BLaER1 (cell line): ENCODE results near the gene FRMD4A.

Experiments used
- H3K27ac ChIP-seq: shearing (Covaris generic); formaldehyde crosslinking; 2 replicates; pipeline ENCODE4 v1.8.1; 2022
- H3K27me3 ChIP-seq: shearing (Covaris generic); formaldehyde crosslinking; 2 replicates; pipeline ENCODE4 v1.8.1; 2022
- H3K36me3 ChIP-seq: shearing (Covaris generic); formaldehyde crosslinking; 2 replicates; pipeline ENCODE4 v1.8.1; 2022
- H3K4me1 ChIP-seq: shearing (Covaris generic); formaldehyde crosslinking; 2 replicates; pipeline ENCODE4 v1.8.1; 2022
- H3K4me2 ChIP-seq: shearing (Covaris generic); formaldehyde crosslinking; 2 replicates; pipeline ENCODE4 v1.8.1; 2022
- H3K4me3 ChIP-seq: shearing (Covaris generic); formaldehyde crosslinking; 2 replicates; pipeline ENCODE4 v1.8.1; 2022
- H3K9ac ChIP-seq: shearing (Covaris generic); formaldehyde crosslinking; 2 replicates; pipeline ENCODE4 v1.8.1; 2022
- H3K9me3 ChIP-seq: shearing (Covaris generic); formaldehyde crosslinking; 2 replicates; pipeline ENCODE4 v1.8.1; 2022
- H4K20me1 ChIP-seq: shearing (Covaris generic); formaldehyde crosslinking; 2 replicates; pipeline ENCODE4 v1.8.1; 2022
- Cebpa-rat ChIP-seq: shearing (Covaris generic); IDR thresholded peaks from 2 replicates; pipeline ENCODE4 v1.8.1; 2022

Gene FRMD4A

GRCh38 chr10:13950543-13950939 lies 380.2 kb downstream of the FRMD4A start:
- Histone ChIP-seq H3K4me1 (no peaks in the 10 kb centered on the region), H3K4me2 (no peak overlapping the region), H3K4me3 (no peak overlapping the region), H4K20me1 (no peaks in the 10 kb centered on the region), H3K27me3 (no peaks in the 10 kb centered on the region), H3K9me3 (peaks cover 6% of the 10 kb centered on the region; the same call in 1 of the 2 replicates), H3K27ac (no peak overlapping the region), H3K9ac (no peak overlapping the region), H3K36me3 (no peaks in the 10 kb centered on the region)
- TF ChIP-seq Cebpa-rat: no peak

- Histone ChIP-seq H3K4me1 (no peaks in the 10 kb centered on the region), H3K27me3 (no peaks in the 10 kb centered on the region), H3K9ac (no peak overlapping the region), H3K27ac (no peak overlapping the region), H3K4me2 (no peak overlapping the region), H3K4me3 (no peak overlapping the region), H4K20me1 (no peaks in the 10 kb centered on the region), H3K9me3 (peaks cover 6% of the 10 kb centered on the region; the same call in 1 of the 2 replicates), H3K36me3 (no peaks in the 10 kb centered on the region)
- no peak for TF ChIP-seq Cebpa-rat
Measured at GRCh38 chr10:13949844-13950542, 380.7 kb downstream of the FRMD4A start.

- Histone ChIP-seq H3K4me2 (no peak overlapping the region), H3K9ac (no peak overlapping the region), H3K4me3 (no peak overlapping the region)
Measured at GRCh38 chr10:13946209-13946460, 384.6 kb downstream of the FRMD4A start.

GRCh38 chr10:13945390-13946208 lies 385.1 kb downstream of the FRMD4A start:
- Histone ChIP-seq H4K20me1 (no peaks in the 10 kb centered on the region), H3K9ac (no peak overlapping the region), H3K9me3 (no peaks in the 10 kb centered on the region), H3K4me3 (no peak overlapping the region), H3K27ac (no peak overlapping the region), H3K4me2 (no peak overlapping the region), H3K27me3 (no peaks in the 10 kb centered on the region), H3K4me1 (no peaks in the 10 kb centered on the region), H3K36me3 (no peaks in the 10 kb centered on the region)
- no peak for TF ChIP-seq Cebpa-rat

More at GRCh38 chr10:13946209-13946460, 384.6 kb downstream of the FRMD4A start:
- no peak for TF ChIP-seq Cebpa-rat
- no peaks in the 10 kb centered on the region for H3K4me1 ChIP-seq
- H4K20me1 ChIP-seq: no peaks in the 10 kb centered on the region
- H3K27ac ChIP-seq: no peak overlapping the region
- no peaks in the 10 kb centered on the region for H3K27me3 ChIP-seq
- H3K9me3 ChIP-seq: no peaks in the 10 kb centered on the region
- H3K36me3 ChIP-seq: no peaks in the 10 kb centered on the region

GRCh38 chr10:13944823-13945222 lies 385.9 kb downstream of the FRMD4A start:
- no peak for TF ChIP-seq Cebpa-rat
- no peak overlapping the region for H3K4me2 ChIP-seq
- H3K9ac ChIP-seq: no peak overlapping the region
- H3K4me3 ChIP-seq: no peak overlapping the region
- no peaks in the 10 kb centered on the region for H4K20me1 ChIP-seq
- no peaks in the 10 kb centered on the region for H3K9me3 ChIP-seq
- no peaks in the 10 kb centered on the region for H3K4me1 ChIP-seq
- no peaks in the 10 kb centered on the region for H3K36me3 ChIP-seq
- H3K27ac ChIP-seq: no peak overlapping the region
- H3K27me3 ChIP-seq: no peaks in the 10 kb centered on the region

- H3K36me3 ChIP-seq: no peaks in the 10 kb centered on the region
- no peak overlapping the region for H3K4me2 ChIP-seq
- TF ChIP-seq Cebpa-rat: no peak
- no peak overlapping the region for H3K4me3 ChIP-seq
- H3K4me1 ChIP-seq: no peaks in the 10 kb centered on the region
- no peak overlapping the region for H3K9ac ChIP-seq
- no peaks in the 10 kb centered on the region for H3K9me3 ChIP-seq
- H3K27ac ChIP-seq: no peak overlapping the region
- H4K20me1 ChIP-seq: no peaks in the 10 kb centered on the region
- no peaks in the 10 kb centered on the region for H3K27me3 ChIP-seq
Measured at GRCh38 chr10:13943735-13944398, 386.9 kb downstream of the FRMD4A start.

GRCh38 chr10:13942035-13942434 lies 388.7 kb downstream of the FRMD4A start:
- no peak overlapping the region for H3K4me2 ChIP-seq

GRCh38 chr10:13939391-13939790 lies 391.3 kb downstream of the FRMD4A start:
- Histone ChIP-seq H3K27me3 (no peaks in the 10 kb centered on the region), H3K27ac (no peak overlapping the region)

More at GRCh38 chr10:13942035-13942434, 388.7 kb downstream of the FRMD4A start:
- no peak overlapping the region for H3K9ac ChIP-seq
- H3K27ac ChIP-seq: no peak overlapping the region
- no peaks in the 10 kb centered on the region for H3K27me3 ChIP-seq
- H4K20me1 ChIP-seq: no peaks in the 10 kb centered on the region
- H3K9me3 ChIP-seq: no peaks in the 10 kb centered on the region
- no peak overlapping the region for H3K4me3 ChIP-seq
- no peak for TF ChIP-seq Cebpa-rat
- no peaks in the 10 kb centered on the region for H3K4me1 ChIP-seq
- no peaks in the 10 kb centered on the region for H3K36me3 ChIP-seq

GRCh38 chr10:13938950-13939349 lies 391.8 kb downstream of the FRMD4A start:
- no peak for TF ChIP-seq Cebpa-rat
- no peak overlapping the region for H3K4me2 ChIP-seq
- no peaks in the 10 kb centered on the region for H3K27me3 ChIP-seq
- H3K9ac ChIP-seq: no peak overlapping the region
- peaks cover 2% of the 10 kb centered on the region for H3K4me1 ChIP-seq
- H3K9me3 ChIP-seq: no peaks in the 10 kb centered on the region
- no peaks in the 10 kb centered on the region for H4K20me1 ChIP-seq
- no peak overlapping the region for H3K27ac ChIP-seq
- H3K4me3 ChIP-seq: no peak overlapping the region
- H3K36me3 ChIP-seq: no peaks in the 10 kb centered on the region

More at GRCh38 chr10:13939391-13939790, 391.3 kb downstream of the FRMD4A start:
- no peaks in the 10 kb centered on the region for H3K4me1 ChIP-seq
- no peaks in the 10 kb centered on the region for H4K20me1 ChIP-seq
- no peak for TF ChIP-seq Cebpa-rat
- H3K9ac ChIP-seq: no peak overlapping the region
- no peak overlapping the region for H3K4me3 ChIP-seq
- no peaks in the 10 kb centered on the region for H3K9me3 ChIP-seq
- no peaks in the 10 kb centered on the region for H3K36me3 ChIP-seq
- H3K4me2 ChIP-seq: no peak overlapping the region

- H3K4me1 ChIP-seq: peaks cover 15% of the 10 kb centered on the region
- H3K4me2 ChIP-seq: no peak overlapping the region
- H4K20me1 ChIP-seq: no peaks in the 10 kb centered on the region
- H3K27me3 ChIP-seq: no peaks in the 10 kb centered on the region
- no peak overlapping the region for H3K4me3 ChIP-seq
- no peaks in the 10 kb centered on the region for H3K9me3 ChIP-seq
- H3K27ac ChIP-seq: no peak overlapping the region
- no peak for TF ChIP-seq Cebpa-rat
- no peaks in the 10 kb centered on the region for H3K36me3 ChIP-seq
- no peak overlapping the region for H3K9ac ChIP-seq
Measured at GRCh38 chr10:13936826-13937225, 393.9 kb downstream of the FRMD4A start.
